ENCODE measurements around the gene AKT2.

AKT2 gene

DNA sequence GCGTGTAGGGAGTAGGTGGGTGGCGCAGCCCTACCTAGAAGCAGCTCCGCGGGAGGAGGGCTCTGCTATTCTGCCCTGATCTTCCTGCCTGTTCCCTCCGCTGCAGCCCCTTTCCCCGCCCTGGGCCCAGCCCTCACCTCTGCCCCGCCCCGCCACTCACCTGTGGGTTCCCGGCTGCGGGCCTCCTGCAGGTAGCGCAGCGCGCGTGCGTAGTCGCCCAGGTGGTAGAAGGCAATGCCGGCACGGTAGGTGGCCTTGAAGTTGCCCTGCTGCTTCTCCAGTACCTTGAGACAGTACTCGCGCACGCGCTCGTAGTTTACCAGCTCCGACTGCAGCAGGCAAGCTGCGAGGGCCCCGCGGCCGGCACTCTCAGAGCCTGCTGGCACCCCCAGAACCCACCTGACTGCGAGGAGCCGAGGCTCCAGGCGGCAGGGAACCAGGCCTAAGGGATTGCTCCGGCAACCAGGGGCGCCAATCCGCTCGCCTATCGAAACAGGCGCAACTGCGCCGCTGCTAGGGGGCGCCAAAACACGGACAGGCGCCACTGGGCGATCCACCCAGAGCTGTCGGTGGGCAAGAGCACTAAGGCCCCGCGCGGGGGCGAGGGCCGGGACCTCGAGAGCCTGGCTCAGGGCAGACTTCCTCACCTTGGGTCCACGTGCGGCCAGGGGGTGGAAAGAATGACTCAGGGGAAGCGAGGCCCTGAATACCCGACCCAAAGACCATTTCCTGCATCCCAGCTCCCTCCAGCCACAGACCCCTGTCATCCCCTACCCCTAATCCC, 67.9 kb downstream of the AKT2 start:
- DNase-seq, result no peak

DNA sequence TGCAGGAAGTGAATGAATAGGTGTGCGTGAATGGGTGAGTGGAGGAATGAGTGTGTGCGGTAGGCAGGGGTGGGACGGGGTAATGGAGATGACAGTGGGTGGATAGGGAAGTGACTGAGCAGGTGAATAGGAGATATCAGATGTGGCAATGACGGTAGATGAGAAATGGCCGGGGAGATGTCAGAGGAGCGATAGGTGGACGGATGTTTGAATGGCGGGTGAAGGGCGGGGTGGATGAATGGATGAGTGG, 68.4 kb downstream of the AKT2 start:
- no peak for DNase-seq

DNA sequence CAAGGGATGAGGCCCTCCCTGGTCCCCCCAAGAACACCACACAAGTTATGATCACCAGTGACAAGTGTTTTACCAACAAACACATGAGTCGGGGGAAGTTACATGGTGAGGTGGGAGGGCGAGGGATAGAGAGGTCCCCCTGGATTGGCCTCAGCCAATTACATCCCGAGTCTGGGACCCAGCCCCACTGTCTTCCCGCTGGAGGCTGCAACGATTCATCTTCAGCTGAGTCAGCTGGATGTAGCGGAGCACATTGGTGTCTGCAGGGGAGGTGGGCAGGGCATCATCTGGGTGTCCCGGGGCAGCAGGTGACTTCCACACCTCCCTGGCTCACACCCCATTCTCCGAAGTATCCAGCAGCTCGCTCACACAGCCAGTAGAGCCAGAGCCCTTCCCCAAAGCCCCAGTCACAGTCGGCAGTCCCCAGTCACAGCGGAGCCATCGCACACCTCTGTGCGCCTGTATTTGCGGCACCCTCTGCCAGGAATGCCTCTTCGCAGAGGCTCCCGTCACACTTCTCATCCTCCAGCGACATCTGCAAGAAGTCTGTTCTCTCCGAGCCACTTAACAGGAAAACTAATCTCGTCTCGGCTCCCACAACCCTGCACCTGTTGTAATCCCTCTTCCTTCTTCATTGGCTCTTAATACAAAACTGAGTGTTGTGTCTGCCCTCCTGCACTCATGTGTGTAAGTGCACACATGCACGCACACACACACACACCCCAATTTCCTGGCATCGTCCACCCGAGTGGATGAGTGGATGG, 69.0 kb downstream of the AKT2 start:
- no peak for DNase-seq

DNA sequence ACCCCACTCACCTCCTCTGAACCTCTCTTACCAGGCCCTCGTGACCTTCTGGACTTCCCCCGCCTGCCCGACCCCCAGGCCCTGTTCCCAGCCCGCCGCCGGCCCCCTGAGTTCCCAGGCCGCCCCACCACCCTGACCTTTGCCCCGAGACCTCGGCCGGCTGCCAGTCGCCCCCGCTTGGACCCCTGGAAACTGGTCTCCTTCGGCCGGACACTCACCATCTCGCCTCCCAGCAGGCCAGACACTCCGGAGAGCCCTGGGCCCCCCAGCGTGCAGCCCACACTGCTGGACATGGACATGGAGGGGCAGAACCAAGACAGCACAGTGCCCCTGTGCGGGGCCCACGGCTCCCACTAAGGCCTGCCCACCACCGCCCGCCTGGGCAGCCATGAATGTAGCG, 70.2 kb downstream of the AKT2 start:
- DNase-seq, result no peak

DNA sequence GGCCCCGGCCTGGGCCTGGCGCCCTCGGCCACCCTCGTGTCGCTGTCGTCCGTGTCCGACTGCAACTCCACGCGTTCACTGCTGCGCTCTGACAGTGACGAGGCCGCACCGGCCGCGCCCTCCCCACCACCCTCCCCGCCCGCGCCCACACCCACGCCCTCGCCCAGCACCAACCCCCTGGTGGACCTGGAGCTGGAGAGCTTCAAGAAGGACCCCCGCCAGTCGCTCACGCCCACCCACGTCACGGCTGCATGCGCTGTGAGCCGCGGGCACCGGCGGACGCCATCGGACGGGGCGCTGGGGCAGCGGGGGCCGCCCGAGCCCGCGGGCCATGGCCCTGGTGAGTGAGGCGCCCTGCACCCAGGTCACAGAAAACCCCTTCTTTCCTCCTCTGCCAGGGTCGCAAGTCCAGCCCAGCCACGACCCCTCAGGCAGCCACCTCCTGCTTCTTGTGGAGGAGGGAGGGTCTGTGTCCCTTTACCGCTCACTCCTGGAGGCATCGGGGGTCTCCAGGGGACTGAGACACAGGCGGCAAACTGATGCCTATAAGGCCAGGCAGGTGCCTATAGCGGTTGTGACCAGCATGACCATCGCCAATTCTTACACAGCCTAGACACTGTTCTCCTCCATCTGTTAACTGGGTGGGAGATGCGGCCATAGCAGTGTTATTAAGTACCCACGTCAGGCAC, 71.1 kb downstream of the AKT2 start:
- no peak for DNase-seq

DNA sequence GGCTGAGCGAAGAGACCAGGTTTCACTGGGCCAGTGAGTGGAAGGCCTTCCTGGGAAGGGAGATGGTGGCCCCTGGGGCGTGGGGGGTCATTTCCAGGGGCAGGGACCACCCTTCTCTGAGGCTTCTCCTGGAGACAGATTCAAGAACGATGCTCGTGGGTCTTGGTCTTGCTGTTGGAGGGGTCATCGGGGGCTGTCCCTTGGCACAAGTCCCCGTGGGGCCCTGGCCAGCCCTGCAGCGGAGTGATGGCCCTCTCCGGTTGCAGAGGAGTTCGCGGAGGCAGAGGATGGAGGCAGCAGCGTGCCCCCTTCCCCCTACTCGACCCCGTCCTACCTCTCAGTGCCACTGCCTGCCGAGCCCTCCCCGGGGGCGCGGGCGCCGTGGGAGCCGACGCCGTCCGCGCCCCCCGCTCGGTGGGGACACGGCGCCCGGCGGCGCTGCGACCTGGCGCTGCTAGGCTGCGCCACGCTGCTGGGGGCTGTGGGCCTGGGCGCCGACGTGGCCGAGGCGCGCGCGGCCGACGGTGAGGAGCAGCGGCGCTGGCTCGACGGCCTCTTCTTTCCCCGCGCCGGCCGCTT, 71.8 kb downstream of the AKT2 start:
- DNase-seq, result no peak

DNA sequence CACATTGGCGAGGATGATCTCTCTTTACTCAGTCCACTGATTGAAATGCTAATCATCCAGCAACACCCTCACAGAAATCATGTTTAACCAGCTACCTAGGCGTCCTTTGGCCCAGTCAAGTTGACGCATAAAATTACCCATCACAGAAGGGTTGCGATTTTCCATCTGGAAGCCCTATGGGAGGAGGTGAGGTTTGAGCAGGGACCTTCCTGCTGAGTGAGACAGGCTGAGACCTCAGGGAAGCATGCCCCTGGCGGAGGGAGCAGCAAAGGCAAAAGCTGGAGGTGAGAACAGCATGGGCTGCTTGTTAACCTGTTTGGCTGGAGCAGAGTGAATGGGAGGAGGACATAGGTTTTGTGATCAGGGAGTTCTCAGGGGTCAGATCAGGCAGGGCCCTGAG, 74.3 kb downstream of the AKT2 start:
- DNase-seq, result no peak

DNA sequence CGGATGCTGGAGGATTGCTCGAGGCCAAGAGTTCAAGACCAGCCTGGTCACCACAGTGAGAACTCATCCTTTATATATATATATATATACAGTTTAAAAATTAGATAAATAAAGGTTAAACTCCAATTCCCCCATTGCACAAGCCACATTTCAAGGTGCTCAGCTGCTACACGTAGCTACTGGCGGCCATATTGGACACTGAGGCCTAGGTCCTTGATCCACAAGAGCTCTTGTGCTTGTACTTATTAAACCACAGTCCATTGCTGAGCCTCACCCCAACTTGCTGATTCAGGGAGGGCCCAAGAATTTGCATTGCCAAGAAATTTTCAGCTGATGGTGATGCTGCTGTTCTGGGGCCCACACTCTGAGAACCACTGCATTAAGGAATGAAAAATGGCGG, 76.5 kb downstream of the AKT2 start:
- no peak for DNase-seq

DNA sequence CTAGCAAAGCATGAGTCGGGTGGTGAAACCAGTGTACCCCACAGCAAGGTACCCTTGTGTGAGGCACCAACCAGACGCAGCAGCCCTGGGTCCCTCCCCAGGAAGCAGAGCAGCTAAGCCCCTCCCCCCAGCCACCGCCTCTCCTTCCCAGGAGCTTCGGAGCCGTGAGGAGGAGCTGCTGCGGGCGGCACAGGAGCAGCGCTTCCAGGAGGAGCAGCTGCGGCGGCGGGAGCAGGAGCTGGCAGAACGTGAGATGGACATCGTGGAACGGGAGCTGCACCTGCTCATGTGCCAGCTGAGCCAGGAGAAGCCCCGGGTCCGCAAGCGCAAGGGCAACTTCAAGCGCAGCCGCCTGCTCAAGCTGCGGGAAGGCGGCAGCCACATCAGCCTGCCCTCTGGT, 79.4 kb downstream of the AKT2 start:
- DNase-seq, result no peak

DNA sequence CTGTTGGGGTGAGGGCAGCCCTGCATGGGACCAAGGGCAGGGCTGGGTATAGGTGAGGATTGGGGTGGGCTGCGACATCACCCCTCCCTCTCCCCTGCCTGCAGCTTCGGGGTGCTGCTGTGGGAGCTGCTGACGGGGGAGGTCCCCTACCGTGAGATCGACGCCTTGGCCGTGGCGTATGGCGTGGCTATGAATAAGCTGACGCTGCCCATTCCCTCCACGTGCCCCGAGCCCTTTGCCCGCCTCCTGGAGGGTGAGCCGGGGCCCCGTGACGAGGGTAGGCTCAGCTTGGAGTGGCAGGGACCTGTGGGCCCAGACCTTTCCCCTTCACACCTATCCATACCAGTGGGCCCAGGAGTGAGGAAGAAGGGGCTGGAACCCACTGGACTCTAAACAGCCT, 80.8 kb downstream of the AKT2 start:
- DNase-seq, result no peak

DNA sequence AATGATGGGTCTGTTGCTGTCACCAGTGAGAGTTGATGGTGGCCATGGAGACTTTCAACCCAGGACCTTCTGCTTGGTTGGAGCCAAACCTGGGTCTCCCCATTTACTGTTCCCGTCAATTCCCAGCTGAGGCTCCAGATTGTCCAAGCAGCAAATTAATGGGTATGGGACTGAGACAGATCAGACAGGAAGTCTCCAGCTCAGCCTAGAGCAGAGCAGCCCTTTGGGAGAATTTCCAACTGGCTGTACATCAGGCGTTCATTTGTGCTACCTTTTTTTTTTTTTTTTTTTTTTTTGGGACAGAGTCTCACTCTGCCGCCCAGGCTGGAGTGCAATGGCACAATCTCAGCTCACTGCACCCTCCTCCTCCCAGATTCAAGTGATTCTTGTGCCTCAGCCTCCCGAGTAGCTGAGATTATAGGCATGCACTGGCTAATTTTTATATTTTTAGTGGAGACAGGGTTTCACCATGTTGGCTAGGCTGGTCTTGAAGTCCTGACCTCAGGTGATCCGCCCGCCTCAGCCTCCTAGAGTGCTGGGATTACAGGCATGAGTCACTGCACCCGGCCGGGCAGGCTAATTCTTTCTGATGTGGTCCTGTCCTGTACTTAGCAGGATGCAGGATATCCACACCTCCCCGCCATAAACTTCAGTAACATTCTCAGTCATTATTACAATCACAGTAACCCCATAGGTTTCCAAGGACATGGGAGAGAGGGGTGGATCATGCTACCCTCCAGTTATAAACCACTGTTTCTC, 84.6 kb downstream of the AKT2 start:
- DNase-seq, result no peak

DNA sequence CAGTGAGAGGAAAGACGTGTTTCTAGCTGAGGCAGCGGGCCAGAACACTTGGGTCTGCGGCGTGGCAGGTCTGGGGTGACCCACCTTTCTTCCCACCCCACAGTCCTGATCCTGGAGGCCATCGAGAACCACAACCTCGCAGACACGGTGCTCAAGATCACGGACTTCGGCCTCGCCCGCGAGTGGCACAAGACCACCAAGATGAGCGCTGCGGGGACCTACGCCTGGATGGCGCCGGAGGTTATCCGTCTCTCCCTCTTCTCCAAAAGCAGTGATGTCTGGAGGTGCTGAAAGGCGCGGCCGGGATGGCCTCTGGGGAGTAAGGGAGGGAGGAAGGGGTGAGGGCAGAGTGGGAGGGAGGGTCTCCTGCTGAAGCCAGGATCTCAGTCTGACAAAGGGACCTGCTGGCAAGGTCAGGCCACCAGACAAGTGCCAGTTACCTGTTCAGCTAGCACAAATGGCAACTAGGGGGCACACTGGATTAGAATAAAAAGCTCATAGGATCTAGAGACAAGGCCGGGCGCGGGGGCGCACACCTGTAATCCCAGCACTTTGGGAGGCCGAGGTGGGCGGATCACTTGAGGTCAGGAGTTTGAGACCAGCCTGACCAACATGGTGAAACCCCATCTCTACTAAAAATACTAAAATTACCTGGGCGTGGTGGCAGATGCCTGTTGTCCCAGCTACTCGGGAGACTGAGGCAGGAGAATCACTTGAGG, 86.7 kb downstream of the AKT2 start:
- DNase-seq, result no peak

DNA sequence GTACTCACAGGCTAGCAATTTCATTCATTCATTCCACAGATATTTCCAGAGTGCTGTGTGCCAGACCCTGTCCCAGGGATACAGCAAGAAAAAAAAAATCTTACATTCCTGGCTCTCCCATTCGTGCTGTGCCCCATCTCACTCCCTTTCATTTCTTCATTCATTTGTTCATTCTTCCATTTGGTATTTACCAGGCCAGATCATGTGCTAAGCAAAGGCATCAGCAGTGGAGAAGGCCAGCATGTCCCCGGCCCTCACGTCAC, 91.6 kb downstream of the AKT2 start:
- DNase-seq, result peak; percentile 37

DNA sequence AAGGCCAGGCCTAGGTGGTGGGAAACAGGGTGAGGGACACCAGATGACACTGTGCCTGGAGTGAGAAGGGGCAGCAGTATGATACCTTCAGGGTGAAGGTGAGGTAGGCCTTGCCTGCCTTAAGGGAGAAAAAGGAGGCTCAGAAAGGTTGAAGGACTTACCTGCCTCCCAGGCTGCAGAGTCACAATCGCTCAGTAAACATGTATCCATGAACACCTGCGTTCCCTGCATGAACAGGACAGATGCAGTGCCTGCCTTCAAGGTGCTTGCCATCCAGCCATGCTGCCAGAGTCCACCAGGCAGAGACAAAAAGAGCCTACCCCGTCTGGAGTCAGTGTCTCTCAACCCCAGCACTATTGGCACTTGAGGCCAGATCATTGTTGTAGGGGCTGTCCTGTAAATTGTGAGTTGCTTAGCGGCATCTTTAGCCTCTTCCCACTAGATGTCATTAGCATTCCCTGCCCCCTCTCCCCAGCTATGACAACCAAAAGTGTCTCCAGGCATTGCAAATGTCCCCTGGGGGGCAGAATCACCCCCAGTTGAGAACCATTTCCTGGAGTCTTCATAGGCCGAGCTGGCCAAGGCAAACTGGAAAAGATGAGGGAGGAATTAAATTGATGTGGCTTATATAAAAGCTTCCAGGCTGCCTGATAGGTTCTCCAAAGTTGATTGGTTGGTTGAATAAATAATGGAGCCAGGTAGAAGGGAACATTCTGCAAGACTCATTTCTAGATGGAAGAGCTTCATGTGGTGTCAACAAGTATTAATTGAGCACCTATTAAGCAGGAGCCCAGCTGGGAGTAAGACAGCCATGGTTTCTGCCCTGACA, 92.2 kb downstream of the AKT2 start:
- DNase-seq, result peak; percentile 20

DNA sequence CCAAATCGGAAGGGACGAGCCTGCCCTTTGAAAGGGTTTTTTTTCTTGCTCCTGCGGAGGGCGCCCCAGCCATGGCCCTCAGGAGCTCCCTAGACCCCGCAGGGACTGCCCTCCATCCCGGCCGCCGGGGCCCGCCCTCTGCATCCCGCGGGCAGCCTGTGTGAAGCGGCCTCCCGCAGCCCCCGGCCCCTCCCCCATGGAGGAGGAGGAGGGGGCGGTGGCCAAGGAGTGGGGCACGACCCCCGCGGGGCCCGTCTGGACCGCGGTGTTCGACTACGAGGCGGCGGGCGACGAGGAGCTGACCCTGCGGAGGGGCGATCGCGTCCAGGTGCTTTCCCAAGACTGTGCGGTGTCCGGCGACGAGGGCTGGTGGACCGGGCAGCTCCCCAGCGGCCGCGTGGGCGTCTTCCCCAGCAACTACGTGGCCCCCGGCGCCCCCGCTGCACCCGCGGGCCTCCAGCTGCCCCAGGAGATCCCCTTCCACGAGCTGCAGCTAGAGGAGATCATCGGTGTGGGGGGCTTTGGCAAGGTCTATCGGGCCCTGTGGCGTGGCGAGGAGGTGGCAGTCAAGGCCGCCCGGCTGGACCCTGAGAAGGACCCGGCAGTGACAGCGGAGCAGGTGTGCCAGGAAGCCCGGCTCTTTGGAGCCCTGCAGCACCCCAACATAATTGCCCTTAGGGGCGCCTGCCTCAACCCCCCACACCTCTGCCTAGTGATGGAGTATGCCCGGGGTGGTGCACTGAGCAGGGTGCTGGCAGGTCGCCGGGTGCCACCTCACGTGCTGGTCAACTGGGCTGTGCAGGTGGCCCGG, 93.1 kb downstream of the AKT2 start:
- peak; percentile 28 for DNase-seq

DNA sequence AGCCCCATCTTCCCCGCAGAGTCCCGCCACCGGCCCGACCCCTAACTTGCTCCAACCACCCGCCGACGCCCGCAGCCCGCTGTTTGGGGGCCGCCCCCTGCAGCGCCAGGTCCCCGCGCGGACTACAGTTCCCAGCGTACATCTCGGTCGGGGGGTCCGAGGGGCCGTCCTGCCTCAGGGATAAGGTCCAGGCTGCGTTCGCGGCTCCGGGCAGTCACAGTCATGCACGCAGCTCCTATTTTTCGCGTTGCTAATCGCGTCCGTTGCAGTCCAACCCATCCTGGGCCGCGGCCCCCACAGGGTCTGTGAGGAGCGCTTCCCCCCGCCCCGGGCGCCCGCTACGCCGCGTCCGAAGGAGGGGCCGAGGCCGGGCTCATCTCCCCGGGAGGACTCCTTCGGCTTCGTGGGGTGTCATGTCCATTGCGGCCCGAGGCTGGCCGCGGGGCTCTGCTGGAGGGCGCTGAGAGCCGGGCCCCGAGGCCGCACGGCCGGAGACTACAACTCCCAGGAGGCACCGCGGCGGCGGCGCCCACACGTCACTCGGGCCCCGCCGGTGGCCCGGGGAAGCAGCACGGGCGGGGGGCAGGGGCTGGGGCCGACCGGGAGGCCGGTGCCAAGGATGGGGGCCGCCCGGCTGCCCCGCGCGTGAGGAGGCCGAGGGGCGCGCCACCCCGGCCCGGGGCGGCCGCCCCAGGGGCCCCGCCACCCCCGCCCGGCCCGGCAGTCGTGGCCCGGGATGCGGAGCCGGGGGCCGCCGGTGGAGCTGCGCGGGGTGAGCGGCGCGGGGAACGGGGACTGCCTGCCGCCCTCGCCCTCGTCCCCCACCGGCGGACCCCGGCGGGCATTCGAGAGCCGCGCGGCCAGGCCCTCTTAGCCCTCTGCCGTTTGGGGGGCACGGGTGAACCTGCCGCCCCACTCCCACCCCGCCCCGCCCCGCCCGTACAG, 94.0 kb downstream of the AKT2 start, which contains the start of gene MAP3K10:
TSS of gene MAP3K10 (plus strand) at position 536 of the 945 bp plus-strand sequence. CDS start 606 bp downstream, outside the sequence.
- peak; percentile 81 for DNase-seq

DNA sequence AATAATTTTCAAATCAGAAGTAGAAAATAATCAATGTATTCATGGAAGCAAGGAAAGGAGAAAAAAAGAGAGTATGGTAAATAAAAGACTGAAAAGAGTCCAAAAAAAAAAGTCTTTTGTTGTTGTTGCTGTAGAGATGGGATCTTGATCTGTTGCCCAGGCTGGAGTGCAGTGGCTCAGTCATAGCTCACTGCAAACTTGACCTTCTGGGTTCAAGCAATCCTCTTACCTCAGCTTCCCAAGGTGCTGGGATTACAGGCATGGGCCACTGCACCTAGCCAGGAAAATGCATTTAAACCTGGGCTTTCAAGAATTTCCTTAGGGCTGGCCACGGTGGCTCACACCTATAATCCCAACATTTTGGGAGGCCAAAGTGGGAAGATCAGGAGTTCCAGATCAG, 100.9 kb downstream of the AKT2 start:
- no peak for DNase-seq

All from fibroblast of skin of right biceps (primary cell).